KMS-11 (cell line): Measurements from ENCODE around the gene CFAP46.

Experiments
- H2AFZ ChIP-seq: fragments of 200-600 bp; sonication (generic); 2 replicates; pipeline ENCODE4 v1.6.1; 2016; ENCODE audit warnings: antibody characterized with exemption, mixed run types, low read depth
- H3K27ac ChIP-seq: fragments of 200-600 bp; sonication (generic); 2 replicates; pipeline ENCODE4 v1.6.1; 2016; ENCODE audit warnings: mild to moderate bottlenecking, mixed run types
- H3K27me3 ChIP-seq: fragments of 200-600 bp; sonication (generic); 2 replicates; pipeline ENCODE4 v1.6.1; 2017; ENCODE audit warnings: mild to moderate bottlenecking, low read depth, mixed run types, moderate library complexity; ENCODE audit not compliant: insufficient read depth
- H3K36me3 ChIP-seq: fragments of 200-600 bp; sonication (generic); 2 replicates; pipeline ENCODE4 v1.6.1; 2017; ENCODE audit warnings: mild to moderate bottlenecking, mixed run types; ENCODE audit not compliant: insufficient read depth
- H3K4me1 ChIP-seq: fragments of 200-600 bp; sonication (generic); 2 replicates; pipeline ENCODE4 v1.6.1; 2016; ENCODE audit warnings: mild to moderate bottlenecking, low read depth, mixed run types; ENCODE audit not compliant: poor library complexity, severe bottlenecking
- H3K4me2 ChIP-seq: fragments of 200-600 bp; sonication (generic); 2 replicates; pipeline ENCODE4 v1.7.0; 2016; ENCODE audit warnings: mild to moderate bottlenecking, mixed run types
- H3K4me3 ChIP-seq: fragments of 200-600 bp; sonication (generic); IDR thresholded peaks from 2 replicates; pipeline ENCODE4 v1.6.1; 2017; ENCODE audit warnings: low read depth, low read length, mixed read lengths; ENCODE audit not compliant: insufficient read depth
- H3K79me2 ChIP-seq: fragments of 200-600 bp; sonication (generic); 2 replicates; pipeline ENCODE4 v1.6.1; 2016; ENCODE audit warnings: low read depth, mixed run types; ENCODE audit not compliant: insufficient read depth
- H3K9ac ChIP-seq: fragments of 200-600 bp; sonication (generic); 2 replicates; pipeline ENCODE4 v1.6.1; 2016; ENCODE audit warnings: mild to moderate bottlenecking, mixed run types
- H4K20me1 ChIP-seq: fragments of 200-600 bp; sonication (generic); 2 replicates; pipeline ENCODE4 v1.6.1; 2016; ENCODE audit warnings: mild to moderate bottlenecking, mixed run types; ENCODE audit not compliant: insufficient read depth
- TF ChIP-seq, protein P1 (sequence below): fragments of 200-600 bp; sonication (generic); conservative IDR thresholded peaks from 2 replicates; pipeline ENCODE4 v1.6.1; 2017; ENCODE audit warnings: low read depth, mild to moderate bottlenecking, antibody characterized with exemption, low read length, moderate library complexity, mixed read lengths

CFAP46 gene

GRCh38 chr10:132850896-132851295 lies 91.5 kb downstream of the CFAP46 start:
- Histone ChIP-seq H4K20me1 (no peaks in the 10 kb centered on the region), H3K9ac (no peak overlapping the region), H3K4me1 (no peaks in the 10 kb centered on the region), H3K27me3 (peaks cover 54% of the 10 kb centered on the region), H2AFZ (no peak overlapping the region), H3K27ac (no peak overlapping the region), H3K36me3 (no peaks in the 10 kb centered on the region), H3K4me2 (no peak overlapping the region), H3K79me2 (no peaks in the 10 kb centered on the region), H3K4me3 (no peak overlapping the region)
- TF ChIP-seq, protein P1, sequence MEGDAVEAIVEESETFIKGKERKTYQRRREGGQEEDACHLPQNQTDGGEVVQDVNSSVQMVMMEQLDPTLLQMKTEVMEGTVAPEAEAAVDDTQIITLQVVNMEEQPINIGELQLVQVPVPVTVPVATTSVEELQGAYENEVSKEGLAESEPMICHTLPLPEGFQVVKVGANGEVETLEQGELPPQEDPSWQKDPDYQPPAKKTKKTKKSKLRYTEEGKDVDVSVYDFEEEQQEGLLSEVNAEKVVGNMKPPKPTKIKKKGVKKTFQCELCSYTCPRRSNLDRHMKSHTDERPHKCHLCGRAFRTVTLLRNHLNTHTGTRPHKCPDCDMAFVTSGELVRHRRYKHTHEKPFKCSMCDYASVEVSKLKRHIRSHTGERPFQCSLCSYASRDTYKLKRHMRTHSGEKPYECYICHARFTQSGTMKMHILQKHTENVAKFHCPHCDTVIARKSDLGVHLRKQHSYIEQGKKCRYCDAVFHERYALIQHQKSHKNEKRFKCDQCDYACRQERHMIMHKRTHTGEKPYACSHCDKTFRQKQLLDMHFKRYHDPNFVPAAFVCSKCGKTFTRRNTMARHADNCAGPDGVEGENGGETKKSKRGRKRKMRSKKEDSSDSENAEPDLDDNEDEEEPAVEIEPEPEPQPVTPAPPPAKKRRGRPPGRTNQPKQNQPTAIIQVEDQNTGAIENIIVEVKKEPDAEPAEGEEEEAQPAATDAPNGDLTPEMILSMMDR, result no peak

GRCh38 chr10:132850246-132850645 lies 92.1 kb downstream of the CFAP46 start:
- Histone ChIP-seq H3K9ac (no peak overlapping the region), H3K4me2 (no peak overlapping the region), H3K4me1 (no peaks in the 10 kb centered on the region), H3K27me3 (peaks cover 56% of the 10 kb centered on the region), H3K4me3 (no peak overlapping the region), H3K79me2 (no peaks in the 10 kb centered on the region), H4K20me1 (no peaks in the 10 kb centered on the region), H3K27ac (no peak overlapping the region), H3K36me3 (no peaks in the 10 kb centered on the region), H2AFZ (no peak overlapping the region)
- TF ChIP-seq, protein P1, result no peak

GRCh38 chr10:132849546-132850031 lies 92.8 kb downstream of the CFAP46 start:
- TF ChIP-seq, protein P1, result no peak

DNA sequence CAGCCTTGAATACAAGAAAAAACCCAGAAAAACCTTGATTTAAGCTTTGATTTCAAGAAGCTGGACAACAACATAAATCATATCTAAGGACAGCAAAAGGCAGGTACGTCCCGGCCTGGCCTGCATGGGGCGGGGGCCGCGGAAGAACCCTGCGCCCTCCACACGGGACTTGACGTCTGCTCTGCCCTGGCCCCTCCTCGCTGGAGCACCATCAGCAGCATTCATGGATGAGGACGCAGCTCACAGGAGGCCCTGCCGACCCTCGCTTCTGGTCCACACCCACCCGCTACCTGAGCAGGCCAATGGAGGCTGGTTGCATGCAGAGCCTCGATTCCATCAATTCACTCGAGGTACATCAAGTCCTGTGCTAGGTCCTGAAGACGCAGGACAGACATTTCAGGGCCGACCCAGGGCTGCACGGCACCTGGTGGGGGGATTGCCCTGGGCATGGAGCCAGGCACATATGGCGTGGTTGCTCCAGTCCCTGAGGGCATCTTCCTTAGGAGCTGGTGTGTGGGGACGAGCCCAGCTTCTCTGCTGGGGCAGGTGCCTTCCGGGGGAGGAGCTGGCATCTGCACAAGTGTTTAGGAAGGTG lies 93.3 kb downstream of the CFAP46 start:
- TF ChIP-seq, protein P1, result no peak
- Histone ChIP-seq H3K4me3 (no peak overlapping the region), H4K20me1 (no peaks in the 10 kb centered on the region), H3K9ac (no peak overlapping the region), H3K36me3 (no peaks in the 10 kb centered on the region), H3K4me2 (no peak overlapping the region), H3K27me3 (peaks cover 47% of the 10 kb centered on the region), H2AFZ (no peak overlapping the region), H3K79me2 (no peaks in the 10 kb centered on the region), H3K27ac (no peak overlapping the region), H3K4me1 (no peaks in the 10 kb centered on the region)

More at GRCh38 chr10:132849546-132850031, 92.8 kb downstream of the CFAP46 start:
- H3K4me2 ChIP-seq, result no peak overlapping the region
- H3K36me3 ChIP-seq, result no peaks in the 10 kb centered on the region
- no peaks in the 10 kb centered on the region for H3K79me2 ChIP-seq
- peaks cover 50% of the 10 kb centered on the region for H3K27me3 ChIP-seq
- no peak overlapping the region for H3K27ac ChIP-seq
- no peaks in the 10 kb centered on the region for H4K20me1 ChIP-seq
- H3K4me3 ChIP-seq, result no peak overlapping the region
- no peak overlapping the region for H2AFZ ChIP-seq
- H3K4me1 ChIP-seq, result no peaks in the 10 kb centered on the region
- no peak overlapping the region for H3K9ac ChIP-seq
